Stimulated activated CD4-positive, alpha-beta T cell treated with anti-CD3 and anti-CD28 coated beads, TNF-alpha, amount 100 ng/mL, for 4 hours (primary cell): ENCODE data around the gene COPB2.
"Not testable (repeated sequence)": the region's sequence is repeated elsewhere in the genome, so short reads cannot be mapped to it uniquely, and the experiment has no call there.

Experiments used
- DNase-seq, 3 experiments: peaks; one replicate each; pipeline ENCODE4 v3.0.0-alpha.2; 2020; ENCODE audit warnings: low read depth in 3 of 3

COPB2 gene

GRCh38 chr3:139378587-139379241 is 10.7 kb downstream of the COPB2 start:
- DNase-seq, result no peak

- DNase-seq, result no peak
Observed at GRCh38 chr3:139377378-139377777, 12.1 kb downstream of the COPB2 start.

GRCh38 chr3:139374099-139374498 is 15.3 kb downstream of the COPB2 start:
- DNase-seq, result no peak

- no peak for DNase-seq
Observed at GRCh38 chr3:139364549-139364948, 24.9 kb downstream of the COPB2 start.

- no peak for DNase-seq
Observed at GRCh38 chr3:139361276-139361675, 28.2 kb downstream of the COPB2 start.

- no peak for DNase-seq
Observed at GRCh38 chr3:139358841-139359562, 30.4 kb downstream of the COPB2 start.

GRCh38 chr3:139357899-139358298 is 31.5 kb downstream of the COPB2 start:
- DNase-seq, result no peak

GRCh38 chr3:139355891-139356290 is 33.6 kb downstream of the COPB2 start:
- DNase-seq, result no peak

- DNase-seq, result no peak
Observed at GRCh38 chr3:139355476-139355875, 34.0 kb downstream of the COPB2 start.

GRCh38 chr3:139354661-139355060 is 34.8 kb downstream of the COPB2 start:
- no peak for DNase-seq

GRCh38 chr3:139353920-139354556 is 35.4 kb downstream of the COPB2 start:
- DNase-seq, result no peak

- DNase-seq, result no peak
Observed at GRCh38 chr3:139346771-139347170, 42.7 kb downstream of the COPB2 start.

GRCh38 chr3:139343895-139344856 is 45.3 kb downstream of the COPB2 start, which contains the start of gene MRPS22:
TSS of gene MRPS22 (plus strand) at chr3:139344020. CDS start at chr3:139344027, 7 bp downstream.
- peak; percentile 59 to 69 (median 60) for DNase-seq

GRCh38 chr3:139342054-139342453 is 47.4 kb downstream of the COPB2 start:
- DNase-seq, result no peak

GRCh38 chr3:139340784-139341183 is 48.7 kb downstream of the COPB2 start:
- no peak for DNase-seq

GRCh38 chr3:139339219-139339906 is 50.1 kb downstream of the COPB2 start:
- DNase-seq, result no peak

- DNase-seq, result no peak
Observed at GRCh38 chr3:139338405-139338804, 51.0 kb downstream of the COPB2 start.

GRCh38 chr3:139334675-139335074 is 54.8 kb downstream of the COPB2 start:
- not testable (repeated sequence) for DNase-seq

- DNase-seq, result no peak
Observed at GRCh38 chr3:139332092-139332491, 57.4 kb downstream of the COPB2 start.

- DNase-seq, result peak; percentile 62 to 82 (median 67)
Observed at GRCh38 chr3:139329364-139329850, 60.0 kb downstream of the COPB2 start.

- DNase-seq, result no peak
Observed at GRCh38 chr3:139328356-139328755, 61.1 kb downstream of the COPB2 start.
